ENCODE results near the gene TMEM150B.

TMEM150B gene

GRCh38 chr19:55325172-55325571 is at the start of gene TMEM150B:
TMEM150B (minus strand) TSS chr19:55325341; CDS start chr19:55321036, 4,305 bp downstream.
- Histone ChIP-seq H3K9ac (ENCODE audit: low read length) (no peak within 1 kb of the TSS), H3K4me1 (ENCODE audit: insufficient read depth, low read length) (no peaks in the 10 kb centered on the region), H3K27ac (ENCODE audit: low read depth, low read length) (no peak within 1 kb of the TSS), H3K4me3 (ENCODE audit: low read depth in 1 of 2, low read length in 2 of 2) (no peak within 1 kb of the TSS), H3K36me3 (ENCODE audit: insufficient read depth, low read length) (no peaks in the 10 kb centered on the region), H3K9me3 (ENCODE audit: low read length) (no peaks in the 10 kb centered on the region), H3K27me3 (ENCODE audit: control insufficient read depth in 1 of 2, insufficient read depth in 2 of 2, low read length in 2 of 2) (peaks cover 0 to under 1% of the 10 kb centered on the region in 2 donors)

- no peak overlapping the region for H3K27ac ChIP-seq (ENCODE audit: low read depth, low read length)
- peaks cover 38 to 80% of the 10 kb centered on the region in 2 donors for H3K27me3 ChIP-seq (ENCODE audit: control insufficient read depth in 1 of 2, insufficient read depth in 2 of 2, low read length in 2 of 2)
These were observed 49.0 kb upstream of the TMEM150B start for GRCh38 chr19:55373993-55374757.

DNA sequence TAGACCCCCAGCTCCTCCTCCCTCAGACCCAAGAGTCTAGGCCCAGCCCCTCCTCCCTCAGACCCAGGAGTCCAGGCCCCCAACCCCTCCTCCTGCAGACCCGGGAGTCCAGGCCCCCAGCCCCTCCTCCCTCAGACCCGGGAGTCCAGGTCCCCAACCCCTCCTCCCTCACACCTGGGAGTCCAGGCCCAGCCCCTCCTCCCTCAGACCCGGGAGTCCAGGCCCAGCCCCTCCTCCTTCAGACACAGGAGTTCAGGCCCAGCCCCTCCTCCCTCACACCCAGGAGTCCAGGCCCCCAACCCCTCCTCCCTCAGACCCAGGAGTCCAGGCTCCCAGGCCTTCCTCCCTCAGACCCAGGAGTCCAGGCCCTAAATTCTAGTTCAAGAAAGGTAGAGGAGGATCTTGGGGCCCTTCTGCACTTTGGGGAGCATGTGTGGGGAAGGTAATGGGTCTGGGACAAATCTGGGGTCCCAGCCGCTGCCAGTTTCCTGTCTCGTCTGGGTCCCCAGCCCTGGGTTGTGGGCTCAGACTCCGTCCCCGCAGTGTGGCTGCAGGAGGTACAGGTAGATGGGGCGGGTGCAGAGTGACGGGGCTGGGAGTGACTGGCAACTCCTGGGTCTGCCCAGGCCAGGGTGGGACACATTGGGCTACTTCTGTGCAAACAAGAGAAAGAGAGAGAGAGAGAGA is 48.3 kb upstream of the TMEM150B start:
- Histone ChIP-seq H3K9me3 (ENCODE audit: low read length) (no peaks in the 10 kb centered on the region), H3K27me3 (ENCODE audit: control insufficient read depth in 1 of 2, insufficient read depth in 2 of 2, low read length in 2 of 2) (peaks cover 38 to 87% of the 10 kb centered on the region in 2 donors), H3K9ac (ENCODE audit: low read length) (no peak overlapping the region), H3K36me3 (ENCODE audit: insufficient read depth, low read length) (no peaks in the 10 kb centered on the region), H3K4me3 (ENCODE audit: low read depth in 1 of 2, low read length in 2 of 2) (no peak overlapping the region), H3K4me1 (ENCODE audit: insufficient read depth, low read length) (no peaks in the 10 kb centered on the region), H3K27ac (ENCODE audit: low read depth, low read length) (no peak overlapping the region)

More at GRCh38 chr19:55373993-55374757, 49.0 kb upstream of the TMEM150B start:
- Histone ChIP-seq H3K36me3 (ENCODE audit: insufficient read depth, low read length) (no peaks in the 10 kb centered on the region), H3K4me3 (ENCODE audit: low read depth in 1 of 2, low read length in 2 of 2) (no peak overlapping the region), H3K9me3 (ENCODE audit: low read length) (no peaks in the 10 kb centered on the region), H3K4me1 (ENCODE audit: insufficient read depth, low read length) (no peaks in the 10 kb centered on the region), H3K9ac (ENCODE audit: low read length) (no peak overlapping the region)

- Histone ChIP-seq H3K9me3 (ENCODE audit: low read length) (no peaks in the 10 kb centered on the region), H3K9ac (ENCODE audit: low read length) (no peak overlapping the region), H3K4me3 (ENCODE audit: low read depth in 1 of 2, low read length in 2 of 2) (no peak overlapping the region), H3K27ac (ENCODE audit: low read depth, low read length) (no peak overlapping the region), H3K4me1 (ENCODE audit: insufficient read depth, low read length) (no peaks in the 10 kb centered on the region), H3K27me3 (ENCODE audit: control insufficient read depth in 1 of 2, insufficient read depth in 2 of 2, low read length in 2 of 2) (peaks cover 38 to 91% of the 10 kb centered on the region in 2 donors), H3K36me3 (ENCODE audit: insufficient read depth, low read length) (no peaks in the 10 kb centered on the region)
These were observed 47.4 kb upstream of the TMEM150B start for GRCh38 chr19:55372316-55373081.

DNA sequence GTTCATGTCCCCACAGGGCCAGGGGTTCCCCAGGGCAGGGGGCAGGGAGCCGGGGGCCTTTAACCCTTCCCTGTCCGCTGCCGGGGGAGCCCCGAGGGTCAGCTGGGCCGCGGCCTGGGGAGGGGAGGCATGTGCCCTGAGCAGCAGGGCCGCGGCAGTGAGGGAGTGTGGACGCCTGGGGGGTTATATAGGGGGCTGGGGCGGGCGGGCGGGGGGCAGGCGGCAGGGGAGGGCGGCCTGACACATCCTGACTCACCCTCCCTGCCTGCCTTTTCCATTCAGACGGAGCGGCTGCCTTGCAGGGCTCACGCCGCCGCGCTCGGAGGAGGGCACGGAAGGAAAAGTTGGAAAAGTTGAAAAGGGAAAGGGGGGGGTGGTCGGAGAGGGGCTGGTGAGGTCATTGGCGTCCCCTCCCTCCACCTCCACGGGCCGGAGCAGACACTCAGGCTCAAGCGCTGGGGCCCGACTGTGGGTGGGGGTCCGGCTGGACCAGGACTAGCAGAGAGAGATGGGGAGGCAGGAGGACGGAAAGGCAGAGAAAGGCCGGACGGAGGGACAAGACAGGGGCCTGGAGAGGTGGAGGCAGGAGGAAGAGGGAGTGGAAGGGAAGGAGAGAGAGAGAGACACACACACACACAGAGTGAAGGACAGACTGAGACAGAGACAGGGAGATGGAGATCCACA is 45.3 kb upstream of the TMEM150B start, which contains the start of gene IL11:
Gene IL11, minus strand, starts transcription at position 159 of the 684 bp plus-strand sequence. Its CDS starts 153 bp downstream, at position 6.
- Histone ChIP-seq H3K27ac (ENCODE audit: low read depth, low read length) (no peak within 1 kb of the TSS), H3K27me3 (ENCODE audit: control insufficient read depth in 1 of 2, insufficient read depth in 2 of 2, low read length in 2 of 2) (peaks cover 26 to 74% of the 10 kb centered on the region in 2 donors), H3K4me3 (ENCODE audit: low read depth in 1 of 2, low read length in 2 of 2) (no peak within 1 kb of the TSS), H3K9ac (ENCODE audit: low read length) (no peak within 1 kb of the TSS), H3K4me1 (ENCODE audit: insufficient read depth, low read length) (no peaks in the 10 kb centered on the region), H3K9me3 (ENCODE audit: low read length) (no peaks in the 10 kb centered on the region), H3K36me3 (ENCODE audit: insufficient read depth, low read length) (no peaks in the 10 kb centered on the region)

- Histone ChIP-seq H3K36me3 (ENCODE audit: insufficient read depth, low read length) (no peaks in the 10 kb centered on the region), H3K9me3 (ENCODE audit: low read length) (no peaks in the 10 kb centered on the region), H3K27me3 (ENCODE audit: control insufficient read depth in 1 of 2, insufficient read depth in 2 of 2, low read length in 2 of 2) (peaks cover 22 to 67% of the 10 kb centered on the region in 2 donors), H3K4me1 (ENCODE audit: insufficient read depth, low read length) (no peaks in the 10 kb centered on the region), H3K4me3 (ENCODE audit: low read depth in 1 of 2, low read length in 2 of 2) (no peak overlapping the region), H3K27ac (ENCODE audit: low read depth, low read length) (no peak overlapping the region), H3K9ac (ENCODE audit: low read length) (no peak overlapping the region)
These were observed 44.6 kb upstream of the TMEM150B start for GRCh38 chr19:55369653-55370304.

DNA sequence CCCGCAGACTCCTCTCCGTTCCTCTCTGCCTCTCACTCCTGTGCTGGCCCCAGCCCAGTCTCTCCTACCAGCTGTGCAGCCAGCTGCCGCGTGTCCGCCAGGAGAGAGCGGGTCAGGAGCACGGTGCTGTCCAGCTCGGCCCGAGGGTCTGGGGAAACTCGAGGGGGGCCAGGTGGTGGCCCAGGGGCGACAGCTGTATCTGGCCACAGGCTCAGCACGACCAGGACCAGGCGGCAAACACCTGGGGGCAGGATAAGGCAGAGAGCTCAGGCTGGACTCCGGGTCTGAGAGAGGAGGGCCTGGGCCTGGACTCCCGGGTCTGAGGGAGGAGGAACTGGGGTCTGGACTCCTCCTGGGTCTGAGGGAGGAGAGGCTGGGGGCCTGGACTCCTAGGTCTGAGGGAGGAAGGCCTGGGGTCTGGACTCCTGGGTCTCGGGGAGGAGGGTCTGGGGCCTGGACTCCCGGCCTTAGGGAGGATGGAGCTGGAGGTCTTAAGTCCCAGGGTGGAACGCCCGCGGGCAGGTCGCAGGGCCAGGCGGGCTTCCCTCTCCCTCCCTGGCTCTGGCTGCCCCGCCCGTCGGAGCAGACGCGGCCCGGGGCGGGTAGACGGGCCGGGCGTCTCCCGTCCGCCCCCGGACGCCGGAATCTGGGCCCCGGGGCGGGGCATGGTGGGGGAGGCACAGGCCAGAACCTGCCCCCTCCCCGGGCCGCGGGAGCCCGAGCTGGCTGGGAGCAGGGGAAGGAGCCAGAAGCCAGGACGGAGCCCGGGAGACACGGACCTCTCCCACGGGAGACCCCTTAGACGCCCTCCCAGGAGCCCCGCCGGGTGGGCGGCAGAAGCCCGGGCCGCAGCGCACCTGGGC is 43.8 kb upstream of the TMEM150B start:
- Histone ChIP-seq H3K36me3 (ENCODE audit: insufficient read depth, low read length) (no peaks in the 10 kb centered on the region), H3K27ac (ENCODE audit: low read depth, low read length) (no peak overlapping the region), H3K4me3 (ENCODE audit: low read depth in 1 of 2, low read length in 2 of 2) (no peak overlapping the region), H3K9ac (ENCODE audit: low read length) (no peak overlapping the region), H3K4me1 (ENCODE audit: insufficient read depth, low read length) (no peaks in the 10 kb centered on the region), H3K9me3 (ENCODE audit: low read length) (no peaks in the 10 kb centered on the region), H3K27me3 (ENCODE audit: control insufficient read depth in 1 of 2, insufficient read depth in 2 of 2, low read length in 2 of 2) (peaks cover 20 to 59% of the 10 kb centered on the region in 2 donors)

DNA sequence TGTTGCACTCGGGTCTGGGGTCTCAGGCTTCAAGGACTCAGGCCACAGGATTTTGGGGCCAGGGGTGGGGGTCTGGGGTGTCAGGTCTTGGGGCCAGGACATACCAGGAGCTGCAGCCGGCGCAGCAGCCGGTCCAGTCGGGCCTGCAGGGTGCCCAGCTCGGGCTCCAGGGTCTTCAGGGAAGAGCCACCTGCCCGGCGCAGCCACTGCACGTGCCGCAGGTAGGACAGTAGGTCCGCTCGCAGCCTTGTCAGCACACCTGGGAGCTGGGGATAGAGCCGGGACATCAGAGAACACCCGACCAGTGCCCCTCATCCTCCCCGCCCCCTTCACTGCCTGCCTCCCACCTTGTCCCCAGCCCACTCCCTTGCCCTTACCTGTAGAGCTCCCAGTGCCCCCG is 43.0 kb upstream of the TMEM150B start:
- Histone ChIP-seq H3K9me3 (ENCODE audit: low read length) (no peaks in the 10 kb centered on the region), H3K4me3 (ENCODE audit: low read depth in 1 of 2, low read length in 2 of 2) (no peak overlapping the region), H3K27me3 (ENCODE audit: control insufficient read depth in 1 of 2, insufficient read depth in 2 of 2, low read length in 2 of 2) (peaks cover 16 to 51% of the 10 kb centered on the region in 2 donors), H3K9ac (ENCODE audit: low read length) (no peak overlapping the region), H3K4me1 (ENCODE audit: insufficient read depth, low read length) (no peaks in the 10 kb centered on the region), H3K36me3 (ENCODE audit: insufficient read depth, low read length) (no peaks in the 10 kb centered on the region), H3K27ac (ENCODE audit: low read depth, low read length) (no peak overlapping the region)

DNA sequence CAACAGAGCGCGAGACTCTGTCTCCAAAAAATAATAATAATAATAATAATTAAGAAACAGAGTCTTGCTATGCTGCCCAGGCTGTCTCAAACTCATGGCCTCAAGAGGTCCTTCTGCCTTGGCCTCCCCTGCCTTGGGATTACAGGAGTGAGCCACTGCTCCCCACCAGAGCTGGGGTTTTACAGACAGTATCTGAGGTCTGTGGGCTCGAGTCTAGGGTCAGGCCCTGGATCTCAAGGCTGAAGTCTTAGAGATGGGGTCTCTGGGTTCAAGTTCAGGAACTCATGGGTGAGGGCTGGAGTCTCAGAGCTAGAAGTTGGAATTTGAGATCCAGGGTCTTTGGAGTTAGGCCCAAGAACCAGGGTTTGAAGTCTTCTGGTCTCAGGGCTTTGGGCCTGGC is 41.6 kb upstream of the TMEM150B start:
- H3K9ac ChIP-seq (ENCODE audit: low read length), result no peak overlapping the region
- no peaks in the 10 kb centered on the region for H3K36me3 ChIP-seq (ENCODE audit: insufficient read depth, low read length)
- no peaks in the 10 kb centered on the region for H3K9me3 ChIP-seq (ENCODE audit: low read length)
- H3K27ac ChIP-seq (ENCODE audit: low read depth, low read length), result no peak overlapping the region
- H3K4me1 ChIP-seq (ENCODE audit: insufficient read depth, low read length), result no peaks in the 10 kb centered on the region
- no peak overlapping the region for H3K4me3 ChIP-seq (ENCODE audit: low read depth in 1 of 2, low read length in 2 of 2)
- H3K27me3 ChIP-seq (ENCODE audit: control insufficient read depth in 1 of 2, insufficient read depth in 2 of 2, low read length in 2 of 2), result peaks cover 8 to 46% of the 10 kb centered on the region in 2 donors

- no peaks in the 10 kb centered on the region for H3K36me3 ChIP-seq (ENCODE audit: insufficient read depth, low read length)
- peaks cover 4 to 45% of the 10 kb centered on the region in 2 donors for H3K27me3 ChIP-seq (ENCODE audit: control insufficient read depth in 1 of 2, insufficient read depth in 2 of 2, low read length in 2 of 2)
- no peaks in the 10 kb centered on the region for H3K4me1 ChIP-seq (ENCODE audit: insufficient read depth, low read length)
- H3K27ac ChIP-seq (ENCODE audit: low read depth, low read length), result no peak overlapping the region
- H3K9me3 ChIP-seq (ENCODE audit: low read length), result no peaks in the 10 kb centered on the region
- no peak overlapping the region for H3K4me3 ChIP-seq (ENCODE audit: low read depth in 1 of 2, low read length in 2 of 2)
- H3K9ac ChIP-seq (ENCODE audit: low read length), result no peak overlapping the region
These were observed 40.8 kb upstream of the TMEM150B start for GRCh38 chr19:55365964-55366363.
